Erythroblast (primary cell): ENCODE results near the gene SERPINA6.
"Not testable (repeated sequence)": the region's sequence is repeated elsewhere in the genome, so short reads cannot be mapped to it uniquely, and the experiment has no call there.

Experiments used
- DNase-seq, 2 experiments: peaks; one replicate each; lab custom pipeline; 2025; lab: John Stamatoyannopoulos, UW
- GATA1 ChIP-seq: IDR thresholded peaks from 2 replicates; pipeline ENCODE4 v1.6.1; 2011; ENCODE audit warnings: low read depth, mild to moderate bottlenecking, control low read depth, low read length, moderate library complexity
- POLR2A ChIP-seq: IDR thresholded peaks from 2 replicates; pipeline ENCODE4 v1.6.1; 2011; ENCODE audit warnings: mild to moderate bottlenecking, low read length

SERPINA6 gene

GRCh38 chr14:94305620-94306019 lies 17.5 kb downstream of the SERPINA6 start:
- DNase-seq = no peak
- TF ChIP-seq POLR2A = no peak
- no peak for TF ChIP-seq GATA1

DNA sequence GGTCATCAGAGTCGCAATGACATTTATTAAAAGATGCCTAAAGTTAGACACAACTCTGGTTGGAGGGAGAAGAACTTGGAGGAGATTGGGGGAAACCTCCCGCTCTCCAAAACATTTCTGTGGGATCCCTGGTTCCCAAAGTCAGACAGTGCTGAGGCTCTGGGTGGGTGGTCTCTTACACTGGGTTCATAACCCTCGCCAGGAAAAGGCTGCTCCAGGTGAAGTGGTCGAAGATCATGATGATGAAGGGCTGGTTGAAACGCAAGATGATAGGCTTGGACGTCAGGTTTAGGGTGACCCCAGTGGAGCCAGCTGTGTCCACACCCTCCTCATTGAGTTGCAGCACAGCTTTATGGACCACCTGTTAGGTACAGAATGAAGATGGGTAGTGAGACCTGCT lies 18.9 kb downstream of the SERPINA6 start:
- TF ChIP-seq POLR2A (no peak), GATA1 (no peak)
- no peak for DNase-seq

DNA sequence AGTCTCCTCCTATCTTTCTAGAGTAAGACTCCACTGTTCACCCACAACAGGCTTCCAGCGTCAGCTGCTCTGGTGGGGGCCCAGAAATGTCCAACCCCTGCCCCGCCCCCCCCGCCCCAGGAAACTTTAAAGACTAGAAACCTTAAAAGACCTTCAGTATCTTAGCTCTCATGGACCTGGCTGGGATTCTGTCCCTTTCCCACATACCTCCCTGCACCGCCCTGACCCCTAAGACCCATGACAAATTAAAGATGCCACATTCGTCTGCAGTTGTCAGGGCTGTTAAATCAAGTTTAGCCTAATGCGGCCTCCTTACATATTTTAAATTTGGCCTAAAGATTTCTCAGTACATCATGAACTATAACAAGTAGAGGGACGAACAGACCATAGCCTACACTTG lies 20.0 kb downstream of the SERPINA6 start:
- no peak for DNase-seq
- TF ChIP-seq POLR2A = no peak
- no peak for TF ChIP-seq GATA1

DNA sequence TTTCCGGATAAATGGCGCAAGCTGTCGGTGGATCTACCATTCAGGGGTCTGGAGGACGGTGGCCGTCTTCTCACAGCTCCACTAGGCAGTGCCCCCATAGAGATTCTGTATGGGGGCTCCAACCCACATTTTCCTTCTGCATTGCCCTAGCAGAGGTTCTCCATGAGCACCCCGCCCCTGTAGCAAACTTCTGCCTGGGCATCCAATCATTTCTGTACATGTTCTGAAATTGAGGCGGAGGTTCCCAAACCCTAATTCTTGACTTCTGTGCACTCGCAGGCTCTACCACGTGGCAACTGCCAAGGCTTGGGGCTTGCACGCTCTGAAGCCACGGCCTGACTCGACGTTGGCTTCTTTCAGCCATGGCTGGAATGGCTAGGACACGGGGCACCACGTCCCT lies 25.0 kb downstream of the SERPINA6 start:
- no peak for DNase-seq
- TF ChIP-seq GATA1 (no peak), POLR2A (no peak)

- not testable (repeated sequence) for DNase-seq
Measured at GRCh38 chr14:94296181-94296545, 27.0 kb downstream of the SERPINA6 start.

DNA sequence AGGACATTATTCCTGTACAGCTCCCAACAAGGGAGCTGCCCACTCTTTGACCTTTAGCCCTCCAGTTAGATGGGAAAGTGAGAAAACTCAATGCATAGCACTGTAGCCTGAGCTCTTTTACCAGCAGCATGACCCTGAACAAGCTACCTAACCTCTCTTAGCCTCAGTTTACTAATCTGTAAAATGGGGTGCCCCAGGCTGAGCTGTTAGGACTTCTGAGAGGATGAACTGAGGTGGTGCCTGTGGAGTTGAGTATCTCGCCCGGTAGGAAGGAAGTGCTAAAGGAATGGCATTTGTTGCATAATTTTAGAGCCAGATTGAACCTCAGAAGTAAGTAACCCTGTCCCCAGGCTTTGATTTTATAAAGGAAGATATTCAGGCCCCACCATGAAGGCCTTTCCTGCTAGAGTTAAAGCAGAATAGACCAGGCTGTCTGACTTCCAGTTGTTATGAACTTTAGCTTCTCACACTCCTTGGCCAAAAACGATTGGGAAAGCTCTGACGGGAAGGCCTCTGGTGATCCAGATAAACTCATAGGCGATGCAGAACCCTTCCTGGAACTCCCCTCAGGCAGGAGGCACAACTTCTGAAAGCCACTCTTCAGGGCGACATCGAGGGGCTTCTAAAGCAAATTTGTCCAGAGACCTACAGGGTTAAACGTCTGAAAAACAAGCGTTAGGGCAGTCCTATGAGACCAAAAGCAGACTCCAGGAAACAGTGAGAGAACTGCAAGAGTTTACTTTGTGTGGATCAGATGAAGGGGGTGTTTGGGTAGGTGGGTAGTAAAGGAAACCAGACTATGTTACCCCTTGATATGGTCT lies 27.6 kb downstream of the SERPINA6 start:
- DNase-seq = no peak
- TF ChIP-seq POLR2A (no peak), GATA1 (no peak)

GRCh38 chr14:94293578-94293924 lies 29.6 kb downstream of the SERPINA6 start:
- TF ChIP-seq GATA1 (no peak), POLR2A (no peak)
- DNase-seq = no peak

DNA sequence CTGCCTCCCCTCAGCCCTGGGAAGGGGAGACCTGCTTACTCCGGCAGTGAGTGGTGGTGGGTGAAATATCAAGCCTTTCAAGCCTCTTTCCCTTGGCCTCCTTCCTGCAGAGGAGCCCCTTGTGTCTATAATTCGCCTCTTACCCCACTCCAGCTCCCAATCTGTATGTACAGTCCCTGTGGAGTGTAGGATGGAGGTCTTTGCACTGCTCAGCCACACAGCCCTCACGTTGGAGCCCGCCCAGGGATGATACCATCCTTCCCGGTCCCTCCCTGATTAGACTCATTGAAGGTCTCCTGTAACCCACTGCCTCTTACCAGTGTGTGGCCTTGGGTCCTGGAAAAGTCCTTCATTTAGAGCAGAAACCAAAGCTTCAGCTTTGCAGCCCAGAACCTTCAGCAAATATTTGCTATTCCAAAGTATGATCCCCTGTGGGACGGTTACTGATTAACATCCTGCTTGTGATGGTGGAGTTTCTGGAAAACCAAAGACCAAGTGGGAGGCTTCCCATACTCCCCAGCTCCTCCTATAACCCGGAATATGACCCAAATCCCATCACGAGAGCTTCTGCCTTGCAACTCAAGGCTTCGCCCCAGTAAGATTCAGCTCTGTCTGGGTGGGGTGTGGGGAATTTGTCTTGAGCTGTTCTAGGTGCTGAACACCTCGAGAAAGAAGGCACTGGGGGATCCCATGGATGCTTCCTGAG lies 30.1 kb downstream of the SERPINA6 start, which contains the start of gene SERPINA10:
Gene SERPINA10, minus strand, starts transcription at position 397 of the 706 bp plus-strand sequence. CDS start 2,675 bp downstream, outside the sequence.
- no peak for DNase-seq
- TF ChIP-seq POLR2A (no peak), GATA1 (no peak)

DNA sequence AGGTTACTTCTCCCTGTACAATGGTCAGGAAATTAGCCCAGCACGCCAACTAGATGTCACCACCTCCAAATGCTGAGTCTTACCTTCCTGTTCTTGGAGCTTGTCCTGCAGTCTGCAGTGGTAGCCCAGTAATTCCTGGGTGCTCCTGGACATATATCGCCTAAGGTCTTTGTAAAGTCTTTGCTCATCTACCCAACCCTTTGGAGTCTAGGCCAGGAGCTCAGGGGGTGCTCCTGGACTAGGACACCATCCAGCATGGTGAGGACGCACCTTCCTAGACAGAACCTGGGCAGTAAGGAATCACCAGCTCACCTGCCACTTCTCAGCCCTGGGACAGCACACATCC lies 30.6 kb downstream of the SERPINA6 start:
- no peak for TF ChIP-seq GATA1
- TF ChIP-seq POLR2A = no peak

GRCh38 chr14:94291906-94292525 lies 31.1 kb downstream of the SERPINA6 start:
- DNase-seq = no peak
- TF ChIP-seq POLR2A = no peak
- TF ChIP-seq GATA1 = no peak

More for the DNA sequence above, 30.6 kb downstream of the SERPINA6 start:
- DNase-seq = no peak

- TF ChIP-seq POLR2A = no peak
- TF ChIP-seq GATA1 = no peak
- DNase-seq = no peak
Measured at GRCh38 chr14:94291159-94291905, 31.8 kb downstream of the SERPINA6 start.

- no peak for DNase-seq
- no peak for TF ChIP-seq POLR2A
- TF ChIP-seq GATA1 = no peak
Measured at GRCh38 chr14:94290197-94290596, 32.9 kb downstream of the SERPINA6 start.

- TF ChIP-seq POLR2A = no peak
- no peak for TF ChIP-seq GATA1
- DNase-seq = no peak
Measured at GRCh38 chr14:94288610-94289465, 34.3 kb downstream of the SERPINA6 start.
